GM23338 (cell line): ENCODE measurements around the gene TECTA. TPM values are rescaled to one million over a fixed set of nuclear protein-coding genes. Genes with fewer than 3 reads are reported as not detected.
A peak's percentile ranks its signal among the peaks of the same experiment; 100 is the strongest.

ENCODE experiments used
- ATAC-seq: fragments of 200-7000 bp; cut with Tn5 transposase; 3 replicates; pipeline ENCODE4 v1.9.1; 2020
- DNase-seq: peaks from one replicate; pipeline ENCODE4 v3.0.0-alpha.2; 2015; ENCODE audit warnings: low spot score
- H2AFZ ChIP-seq: fragments of 200-600 bp; sonication (generic); 2 replicates; pipeline ENCODE4 v1.8.0; 2016; ENCODE audit warnings: antibody characterized with exemption, mild to moderate bottlenecking, moderate library complexity
- H3F3A ChIP-seq: fragments of 200-600 bp; sonication (generic); replicated peaks from 2 replicates; pipeline ENCODE4 v1.8.0; 2017; ENCODE audit warnings: antibody characterized with exemption, mixed run types, low read depth
- H3K27ac ChIP-seq: fragments of 200-600 bp; sonication (generic); 2 replicates; pipeline ENCODE4 v1.6.1; 2016; ENCODE audit warnings: low read depth
- H3K27me3 ChIP-seq: fragments of 200-600 bp; sonication (generic); 2 replicates; pipeline ENCODE4 v1.8.0; 2016; ENCODE audit warnings: mild to moderate bottlenecking, mixed run types, moderate library complexity; ENCODE audit not compliant: insufficient read depth
- H3K36me3 ChIP-seq: fragments of 200-600 bp; sonication (generic); 2 replicates; pipeline ENCODE4 v1.8.0; 2016; ENCODE audit warnings: mild to moderate bottlenecking; ENCODE audit not compliant: insufficient read depth
- H3K4me1 ChIP-seq: fragments of 200-600 bp; sonication (generic); 2 replicates; pipeline ENCODE4 v1.8.0; 2016; ENCODE audit warnings: mild to moderate bottlenecking, moderate library complexity; ENCODE audit not compliant: insufficient read depth
- H3K4me2 ChIP-seq: fragments of 200-600 bp; sonication (generic); 2 replicates; pipeline ENCODE4 v1.7.1; 2017; ENCODE audit warnings: mixed run types
- H3K4me3 ChIP-seq: fragments of 200-600 bp; sonication (generic); 2 replicates; pipeline ENCODE4 v1.6.1; 2016; ENCODE audit warnings: mixed run types
- H3K79me2 ChIP-seq: fragments of 200-600 bp; sonication (generic); replicated peaks from 2 replicates; pipeline ENCODE4 v1.8.0; 2017; ENCODE audit warnings: mild to moderate bottlenecking; ENCODE audit not compliant: insufficient read depth
- H3K9me2 ChIP-seq: fragments of 200-600 bp; sonication (generic); 2 replicates; pipeline ENCODE4 v1.8.0; 2017; ENCODE audit not compliant: insufficient read depth
- H4K20me1 ChIP-seq: fragments of 200-600 bp; sonication (generic); replicated peaks from 2 replicates; pipeline ENCODE4 v1.8.0; 2017; ENCODE audit warnings: mild to moderate bottlenecking; ENCODE audit not compliant: insufficient read depth
- H3K27ac Mint-ChIP-seq: 2 replicates; pipeline ENCODE4 v1.8.0; 2020; ENCODE audit warnings: inconsistent platforms, mild to moderate bottlenecking, moderate library complexity, mixed read lengths
- H3K27me3 Mint-ChIP-seq: 3 replicates; pipeline ENCODE4 v1.8.0; 2022; ENCODE audit warnings: low read depth, mild to moderate bottlenecking, moderate library complexity, mixed read lengths, inconsistent platforms; ENCODE audit not compliant: insufficient read depth, poor library complexity
- H3K36me3 Mint-ChIP-seq: 3 replicates; pipeline ENCODE4 v1.8.0; 2021; ENCODE audit warnings: low read depth, mild to moderate bottlenecking, inconsistent platforms, moderate library complexity, mixed read lengths
- H3K4me1 Mint-ChIP-seq: 3 replicates; pipeline ENCODE4 v1.8.0; 2020; ENCODE audit warnings: mild to moderate bottlenecking, inconsistent platforms, mixed read lengths
- H3K4me3 Mint-ChIP-seq: 3 replicates; pipeline ENCODE4 v1.8.0; 2021; ENCODE audit warnings: moderate library complexity, mild to moderate bottlenecking, inconsistent platforms, mixed read lengths
- H3K9me3 Mint-ChIP-seq: 3 replicates; pipeline ENCODE4 v1.8.0; 2020; ENCODE audit warnings: moderate library complexity, mild to moderate bottlenecking, inconsistent platforms, mixed read lengths
- EZH2 ChIP-seq: fragments of 200-600 bp; sonication (generic); IDR thresholded peaks from one replicate; pipeline ENCODE4 v1.8.0; 2017; ENCODE audit warnings: antibody characterized with exemption, mild to moderate bottlenecking, low read depth; ENCODE audit not compliant: unreplicated experiment
- EZH2phosphoT487 ChIP-seq: fragments of 200-600 bp; sonication (generic); IDR thresholded peaks from one replicate; pipeline ENCODE4 v1.8.1; 2018; ENCODE audit warnings: antibody characterized with exemption; ENCODE audit not compliant: unreplicated experiment
- JUNB ChIP-seq: IDR thresholded peaks from one replicate; pipeline ENCODE4 v1.6.1; 2016; ENCODE audit warnings: antibody characterized with exemption; ENCODE audit not compliant: unreplicated experiment
- NANOG ChIP-seq: IDR thresholded peaks from 2 replicates; pipeline ENCODE4 v1.6.1; 2016; ENCODE audit warnings: antibody characterized with exemption, borderline replicate concordance
- STAT1 ChIP-seq: IDR thresholded peaks from one replicate; pipeline ENCODE4 v1.6.1; 2016; ENCODE audit warnings: antibody characterized with exemption; ENCODE audit not compliant: unreplicated experiment
- ZNF114 ChIP-seq: fragments of 250-450 bp; sonication (Bioruptor Pico); IDR thresholded peaks from 2 replicates; pipeline ENCODE4 v1.5.0; 2020; ENCODE audit warnings: mild to moderate bottlenecking, moderate library complexity
- ZNF331 ChIP-seq: fragments of 250-450 bp; sonication (Bioruptor Pico); IDR thresholded peaks from 2 replicates; pipeline ENCODE4 v1.5.0; 2020; ENCODE audit warnings: low read depth, mild to moderate bottlenecking, moderate library complexity
- polyA plus RNA-seq: library from polyadenylated mRNA; unstranded; fragments of >200 nt; fragmentation: Nextera tagmentation; extraction: Ambion mirVana; gene quantifications from 2 replicates; pipeline ENCODE4 v1.2.1, GENCODE V29; 2016
- total RNA-seq: library from RNA; depleted of rRNA; stranded (reverse); fragments of >200 nt; shearing (Covaris generic); gene quantifications from 2 replicates; pipeline ENCODE4 v1.2.3, GENCODE V29; 2014
- TF ChIP-seq, protein P1 (sequence below), 2 experiments: fragments of 200-600 bp in 1 of 2; sonication (generic) in 1 of 2; conservative IDR thresholded peaks; 2 replicates each; pipeline versions ENCODE4 v1.5.1 to v1.6.1; 2016 to 2017; ENCODE audit warnings: antibody characterized with exemption in 2 of 2, low read depth in 2 of 2, mild to moderate bottlenecking in 2 of 2, moderate library complexity in 1 of 2
- TF ChIP-seq, protein P2 (sequence below): fragments of 250-450 bp; sonication (Bioruptor Pico); IDR thresholded peaks from 2 replicates; pipeline ENCODE4 v1.5.0; 2020; ENCODE audit warnings: mild to moderate bottlenecking, moderate library complexity
- TF ChIP-seq, protein P3 (sequence below): IDR thresholded peaks from 2 replicates; pipeline ENCODE4 v1.6.1; 2016; ENCODE audit warnings: antibody characterized with exemption

Gene TECTA
- total and polyA plus RNA-seq, 2 experiments from 2014 or later, result 0.34 to 0.69 TPM

DNA sequence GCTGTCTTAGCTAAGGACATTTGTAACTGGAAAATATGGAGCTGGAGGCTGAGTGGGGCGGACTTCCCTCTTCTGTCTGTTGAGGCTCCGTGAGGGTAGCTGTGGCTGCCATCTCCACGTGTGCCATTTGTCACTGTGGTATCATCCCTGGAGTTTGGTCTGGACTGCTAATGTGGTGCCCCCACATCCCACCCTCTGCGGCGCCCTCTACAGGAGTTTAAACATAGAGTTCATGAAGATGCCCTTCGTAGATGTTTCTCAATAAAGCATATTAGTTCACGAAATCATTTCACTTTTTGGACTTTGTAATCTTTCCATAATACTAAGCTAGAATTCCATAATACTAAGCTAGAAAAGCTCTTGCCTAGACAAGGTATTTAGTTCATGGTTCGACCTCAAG, 52.4 kb downstream of the TECTA start:
- Mint-ChIP-seq H3K4me1 (peaks cover 13% of the 10 kb centered on the region), H3K27ac (no peak overlapping the region), H3K9me3 (no peaks in the 10 kb centered on the region), H3K4me3 (no peak overlapping the region), H3K27me3 (peaks cover 4% of the 10 kb centered on the region), H3K36me3 (no peaks in the 10 kb centered on the region)
- no peak overlapping the region for H3K4me3 ChIP-seq
- no peaks in the 10 kb centered on the region for H3K79me2 ChIP-seq
- TF ChIP-seq, protein P1, sequence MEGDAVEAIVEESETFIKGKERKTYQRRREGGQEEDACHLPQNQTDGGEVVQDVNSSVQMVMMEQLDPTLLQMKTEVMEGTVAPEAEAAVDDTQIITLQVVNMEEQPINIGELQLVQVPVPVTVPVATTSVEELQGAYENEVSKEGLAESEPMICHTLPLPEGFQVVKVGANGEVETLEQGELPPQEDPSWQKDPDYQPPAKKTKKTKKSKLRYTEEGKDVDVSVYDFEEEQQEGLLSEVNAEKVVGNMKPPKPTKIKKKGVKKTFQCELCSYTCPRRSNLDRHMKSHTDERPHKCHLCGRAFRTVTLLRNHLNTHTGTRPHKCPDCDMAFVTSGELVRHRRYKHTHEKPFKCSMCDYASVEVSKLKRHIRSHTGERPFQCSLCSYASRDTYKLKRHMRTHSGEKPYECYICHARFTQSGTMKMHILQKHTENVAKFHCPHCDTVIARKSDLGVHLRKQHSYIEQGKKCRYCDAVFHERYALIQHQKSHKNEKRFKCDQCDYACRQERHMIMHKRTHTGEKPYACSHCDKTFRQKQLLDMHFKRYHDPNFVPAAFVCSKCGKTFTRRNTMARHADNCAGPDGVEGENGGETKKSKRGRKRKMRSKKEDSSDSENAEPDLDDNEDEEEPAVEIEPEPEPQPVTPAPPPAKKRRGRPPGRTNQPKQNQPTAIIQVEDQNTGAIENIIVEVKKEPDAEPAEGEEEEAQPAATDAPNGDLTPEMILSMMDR (conservative IDR thresholded peaks at IDR 0.05; ENCODE audit: low read depth in 2 of 2), result peak; percentile 69 to 73
- TF ChIP-seq STAT1, result no peak
- H3K9me2 ChIP-seq, result no peaks in the 10 kb centered on the region
- peak overlapping the region; percentile 67; the same call in 1 of the 2 replicates for H2AFZ ChIP-seq
- H3F3A ChIP-seq, result no peaks in the 10 kb centered on the region
- ATAC-seq (peak; percentile 67), DNase-seq (peak; percentile 62)
- no peak overlapping the region for H3K27ac ChIP-seq
- no peaks in the 10 kb centered on the region for H3K27me3 ChIP-seq
- no peak overlapping the region for H3K4me2 ChIP-seq
- no peaks in the 10 kb centered on the region for H4K20me1 ChIP-seq
- no peaks in the 10 kb centered on the region for H3K4me1 ChIP-seq
- no peaks in the 10 kb centered on the region for H3K36me3 ChIP-seq

DNA sequence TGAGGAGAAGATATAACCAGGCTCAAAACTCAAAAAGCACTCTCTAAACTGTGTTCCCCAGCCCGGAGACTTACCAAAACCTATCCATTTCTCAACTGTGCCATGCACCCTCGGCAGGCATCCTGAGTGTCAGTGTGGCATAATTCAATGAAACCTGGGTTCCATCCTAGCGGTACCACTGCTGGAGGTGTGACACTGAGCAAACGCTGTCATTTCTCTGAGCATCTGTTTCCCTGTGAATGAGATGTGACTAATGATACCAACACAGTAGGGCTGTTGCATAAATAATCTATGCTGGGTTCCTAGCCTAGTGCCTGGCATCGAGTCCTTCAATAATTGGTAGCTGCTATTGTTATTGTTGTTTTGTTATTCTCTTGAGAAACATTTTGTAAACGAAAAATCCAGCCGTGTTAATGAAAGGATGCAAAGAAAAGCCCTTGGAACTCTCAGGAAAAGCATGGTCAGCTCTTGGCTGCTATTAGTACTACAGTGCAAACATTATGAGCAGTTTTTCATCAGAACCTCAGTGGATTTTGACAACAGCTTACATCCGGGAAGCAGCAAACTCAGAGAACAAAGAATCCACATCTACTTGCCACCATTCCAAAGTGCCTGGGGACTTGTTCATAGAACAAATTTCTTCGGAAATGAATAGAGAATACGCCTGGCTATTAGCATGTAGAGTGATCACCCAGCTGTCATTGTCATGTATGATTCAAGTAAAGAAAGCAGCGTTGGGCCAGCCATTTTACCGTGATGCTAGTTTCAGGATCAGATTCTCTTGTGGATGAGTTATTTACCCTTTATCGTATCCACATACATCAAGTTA, 53.7 kb downstream of the TECTA start:
- DNase-seq, result no peak
- Histone ChIP-seq H2AFZ (peak overlapping the region; percentile 1; the same call in 1 of the 2 replicates), H3K9me2 (no peaks in the 10 kb centered on the region), H3K4me1 (no peaks in the 10 kb centered on the region), H4K20me1 (no peaks in the 10 kb centered on the region), H3K36me3 (no peaks in the 10 kb centered on the region), H3F3A (no peaks in the 10 kb centered on the region), H3K4me2 (no peak overlapping the region), H3K79me2 (no peaks in the 10 kb centered on the region), H3K27ac (no peak overlapping the region), H3K4me3 (no peak overlapping the region), H3K27me3 (no peaks in the 10 kb centered on the region)
- Mint-ChIP-seq H3K36me3 (no peaks in the 10 kb centered on the region), H3K4me3 (no peak overlapping the region), H3K27me3 (peaks cover 4% of the 10 kb centered on the region), H3K27ac (no peak overlapping the region), H3K4me1 (peaks cover 17% of the 10 kb centered on the region), H3K9me3 (no peaks in the 10 kb centered on the region; the same call in 2 of the 3 replicates)
- ATAC-seq, result no peak
- TF ChIP-seq, protein P2, sequence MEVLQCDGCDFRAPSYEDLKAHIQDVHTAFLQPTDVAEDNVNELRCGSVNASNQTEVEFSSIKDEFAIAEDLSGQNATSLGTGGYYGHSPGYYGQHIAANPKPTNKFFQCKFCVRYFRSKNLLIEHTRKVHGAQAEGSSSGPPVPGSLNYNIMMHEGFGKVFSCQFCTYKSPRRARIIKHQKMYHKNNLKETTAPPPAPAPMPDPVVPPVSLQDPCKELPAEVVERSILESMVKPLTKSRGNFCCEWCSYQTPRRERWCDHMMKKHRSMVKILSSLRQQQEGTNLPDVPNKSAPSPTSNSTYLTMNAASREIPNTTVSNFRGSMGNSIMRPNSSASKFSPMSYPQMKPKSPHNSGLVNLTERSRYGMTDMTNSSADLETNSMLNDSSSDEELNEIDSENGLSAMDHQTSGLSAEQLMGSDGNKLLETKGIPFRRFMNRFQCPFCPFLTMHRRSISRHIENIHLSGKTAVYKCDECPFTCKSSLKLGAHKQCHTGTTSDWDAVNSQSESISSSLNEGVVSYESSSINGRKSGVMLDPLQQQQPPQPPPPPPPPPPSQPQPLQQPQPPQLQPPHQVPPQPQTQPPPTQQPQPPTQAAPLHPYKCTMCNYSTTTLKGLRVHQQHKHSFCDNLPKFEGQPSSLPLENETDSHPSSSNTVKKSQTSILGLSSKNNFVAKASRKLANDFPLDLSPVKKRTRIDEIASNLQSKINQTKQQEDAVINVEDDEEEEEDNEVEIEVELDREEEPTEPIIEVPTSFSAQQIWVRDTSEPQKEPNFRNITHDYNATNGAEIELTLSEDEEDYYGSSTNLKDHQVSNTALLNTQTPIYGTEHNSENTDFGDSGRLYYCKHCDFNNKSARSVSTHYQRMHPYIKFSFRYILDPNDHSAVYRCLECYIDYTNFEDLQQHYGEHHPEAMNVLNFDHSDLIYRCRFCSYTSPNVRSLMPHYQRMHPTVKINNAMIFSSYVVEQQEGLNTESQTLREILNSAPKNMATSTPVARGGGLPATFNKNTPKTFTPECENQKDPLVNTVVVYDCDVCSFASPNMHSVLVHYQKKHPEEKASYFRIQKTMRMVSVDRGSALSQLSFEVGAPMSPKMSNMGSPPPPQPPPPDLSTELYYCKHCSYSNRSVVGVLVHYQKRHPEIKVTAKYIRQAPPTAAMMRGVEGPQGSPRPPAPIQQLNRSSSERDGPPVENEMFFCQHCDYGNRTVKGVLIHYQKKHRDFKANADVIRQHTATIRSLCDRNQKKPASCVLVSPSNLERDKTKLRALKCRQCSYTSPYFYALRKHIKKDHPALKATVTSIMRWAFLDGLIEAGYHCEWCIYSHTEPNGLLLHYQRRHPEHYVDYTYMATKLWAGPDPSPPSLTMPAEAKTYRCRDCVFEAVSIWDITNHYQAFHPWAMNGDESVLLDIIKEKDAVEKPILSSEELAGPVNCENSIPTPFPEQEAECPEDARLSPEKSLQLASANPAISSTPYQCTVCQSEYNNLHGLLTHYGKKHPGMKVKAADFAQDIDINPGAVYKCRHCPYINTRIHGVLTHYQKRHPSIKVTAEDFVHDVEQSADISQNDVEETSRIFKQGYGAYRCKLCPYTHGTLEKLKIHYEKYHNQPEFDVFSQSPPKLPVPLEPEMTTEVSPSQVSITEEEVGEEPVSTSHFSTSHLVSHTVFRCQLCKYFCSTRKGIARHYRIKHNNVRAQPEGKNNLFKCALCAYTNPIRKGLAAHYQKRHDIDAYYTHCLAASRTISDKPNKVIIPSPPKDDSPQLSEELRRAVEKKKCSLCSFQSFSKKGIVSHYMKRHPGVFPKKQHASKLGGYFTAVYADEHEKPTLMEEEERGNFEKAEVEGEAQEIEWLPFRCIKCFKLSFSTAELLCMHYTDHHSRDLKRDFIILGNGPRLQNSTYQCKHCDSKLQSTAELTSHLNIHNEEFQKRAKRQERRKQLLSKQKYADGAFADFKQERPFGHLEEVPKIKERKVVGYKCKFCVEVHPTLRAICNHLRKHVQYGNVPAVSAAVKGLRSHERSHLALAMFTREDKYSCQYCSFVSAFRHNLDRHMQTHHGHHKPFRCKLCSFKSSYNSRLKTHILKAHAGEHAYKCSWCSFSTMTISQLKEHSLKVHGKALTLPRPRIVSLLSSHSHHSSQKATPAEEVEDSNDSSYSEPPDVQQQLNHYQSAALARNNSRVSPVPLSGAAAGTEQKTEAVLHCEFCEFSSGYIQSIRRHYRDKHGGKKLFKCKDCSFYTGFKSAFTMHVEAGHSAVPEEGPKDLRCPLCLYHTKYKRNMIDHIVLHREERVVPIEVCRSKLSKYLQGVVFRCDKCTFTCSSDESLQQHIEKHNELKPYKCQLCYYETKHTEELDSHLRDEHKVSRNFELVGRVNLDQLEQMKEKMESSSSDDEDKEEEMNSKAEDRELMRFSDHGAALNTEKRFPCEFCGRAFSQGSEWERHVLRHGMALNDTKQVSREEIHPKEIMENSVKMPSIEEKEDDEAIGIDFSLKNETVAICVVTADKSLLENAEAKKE (CRISPR knock-in tag), result no peak
- no peak for TF ChIP-seq JUNB
- no peak for TF ChIP-seq ZNF331 (CRISPR knock-in tag)
- TF ChIP-seq EZH2, result no peak
- TF ChIP-seq NANOG, result no peak
- TF ChIP-seq ZNF114 (CRISPR knock-in tag), result no peak
- TF ChIP-seq, protein P3, sequence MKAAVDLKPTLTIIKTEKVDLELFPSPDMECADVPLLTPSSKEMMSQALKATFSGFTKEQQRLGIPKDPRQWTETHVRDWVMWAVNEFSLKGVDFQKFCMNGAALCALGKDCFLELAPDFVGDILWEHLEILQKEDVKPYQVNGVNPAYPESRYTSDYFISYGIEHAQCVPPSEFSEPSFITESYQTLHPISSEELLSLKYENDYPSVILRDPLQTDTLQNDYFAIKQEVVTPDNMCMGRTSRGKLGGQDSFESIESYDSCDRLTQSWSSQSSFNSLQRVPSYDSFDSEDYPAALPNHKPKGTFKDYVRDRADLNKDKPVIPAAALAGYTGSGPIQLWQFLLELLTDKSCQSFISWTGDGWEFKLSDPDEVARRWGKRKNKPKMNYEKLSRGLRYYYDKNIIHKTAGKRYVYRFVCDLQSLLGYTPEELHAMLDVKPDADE, result no peak
- TF ChIP-seq EZH2phosphoT487, result no peak
